ENCODE results near the gene DGKI.

DGKI gene

DNA sequence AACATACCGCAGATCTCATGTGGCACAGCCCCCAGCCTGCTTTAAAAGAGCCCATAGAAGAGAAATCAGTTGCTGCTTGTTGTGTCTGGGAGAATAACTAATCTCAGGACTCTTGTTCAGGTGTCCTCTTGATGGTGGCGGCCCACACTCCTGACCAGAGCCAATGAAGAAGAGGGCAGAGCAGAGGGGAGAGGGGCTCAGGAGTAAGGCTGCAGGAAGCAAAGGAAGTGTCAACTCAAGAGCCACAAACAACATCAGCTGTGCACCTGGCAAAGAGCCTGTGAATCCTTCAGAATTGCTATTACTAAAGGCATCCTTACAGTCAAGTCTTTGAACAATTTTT, 443.4 kb downstream of the DGKI start:
- Histone ChIP-seq H3K4me3 (ENCODE audit: low read length) (no peak overlapping the region), H3K79me2 (ENCODE audit: low read length) (no peaks in the 10 kb centered on the region), H3K9me3 (ENCODE audit: insufficient read depth, low read length) (no peaks in the 10 kb centered on the region), H2AFZ (ENCODE audit: low read depth, low read length) (no peak overlapping the region), H3K4me2 (ENCODE audit: low read length) (no peak overlapping the region), H3K4me1 (ENCODE audit: low read length) (no peaks in the 10 kb centered on the region), H3K27me3 (ENCODE audit: low read depth, low read length) (no peaks in the 10 kb centered on the region), H3K27ac (ENCODE audit: low read length) (no peak overlapping the region), H4K20me1 (ENCODE audit: insufficient read depth, low read length) (no peaks in the 10 kb centered on the region), H3K9ac (ENCODE audit: low read length) (no peak overlapping the region), H3K36me3 (replicated peaks; ENCODE audit: low read depth, low read length) (no peaks in the 10 kb centered on the region)
- TF ChIP-seq, protein P1, sequence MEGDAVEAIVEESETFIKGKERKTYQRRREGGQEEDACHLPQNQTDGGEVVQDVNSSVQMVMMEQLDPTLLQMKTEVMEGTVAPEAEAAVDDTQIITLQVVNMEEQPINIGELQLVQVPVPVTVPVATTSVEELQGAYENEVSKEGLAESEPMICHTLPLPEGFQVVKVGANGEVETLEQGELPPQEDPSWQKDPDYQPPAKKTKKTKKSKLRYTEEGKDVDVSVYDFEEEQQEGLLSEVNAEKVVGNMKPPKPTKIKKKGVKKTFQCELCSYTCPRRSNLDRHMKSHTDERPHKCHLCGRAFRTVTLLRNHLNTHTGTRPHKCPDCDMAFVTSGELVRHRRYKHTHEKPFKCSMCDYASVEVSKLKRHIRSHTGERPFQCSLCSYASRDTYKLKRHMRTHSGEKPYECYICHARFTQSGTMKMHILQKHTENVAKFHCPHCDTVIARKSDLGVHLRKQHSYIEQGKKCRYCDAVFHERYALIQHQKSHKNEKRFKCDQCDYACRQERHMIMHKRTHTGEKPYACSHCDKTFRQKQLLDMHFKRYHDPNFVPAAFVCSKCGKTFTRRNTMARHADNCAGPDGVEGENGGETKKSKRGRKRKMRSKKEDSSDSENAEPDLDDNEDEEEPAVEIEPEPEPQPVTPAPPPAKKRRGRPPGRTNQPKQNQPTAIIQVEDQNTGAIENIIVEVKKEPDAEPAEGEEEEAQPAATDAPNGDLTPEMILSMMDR (IDR thresholded peaks at IDR 0.05; ENCODE audit: low read depth, low read length): no peak
- TF ChIP-seq EZH2phosphoT487 (IDR thresholded peaks at IDR 0.05; ENCODE audit: low read depth): no peak

DNA sequence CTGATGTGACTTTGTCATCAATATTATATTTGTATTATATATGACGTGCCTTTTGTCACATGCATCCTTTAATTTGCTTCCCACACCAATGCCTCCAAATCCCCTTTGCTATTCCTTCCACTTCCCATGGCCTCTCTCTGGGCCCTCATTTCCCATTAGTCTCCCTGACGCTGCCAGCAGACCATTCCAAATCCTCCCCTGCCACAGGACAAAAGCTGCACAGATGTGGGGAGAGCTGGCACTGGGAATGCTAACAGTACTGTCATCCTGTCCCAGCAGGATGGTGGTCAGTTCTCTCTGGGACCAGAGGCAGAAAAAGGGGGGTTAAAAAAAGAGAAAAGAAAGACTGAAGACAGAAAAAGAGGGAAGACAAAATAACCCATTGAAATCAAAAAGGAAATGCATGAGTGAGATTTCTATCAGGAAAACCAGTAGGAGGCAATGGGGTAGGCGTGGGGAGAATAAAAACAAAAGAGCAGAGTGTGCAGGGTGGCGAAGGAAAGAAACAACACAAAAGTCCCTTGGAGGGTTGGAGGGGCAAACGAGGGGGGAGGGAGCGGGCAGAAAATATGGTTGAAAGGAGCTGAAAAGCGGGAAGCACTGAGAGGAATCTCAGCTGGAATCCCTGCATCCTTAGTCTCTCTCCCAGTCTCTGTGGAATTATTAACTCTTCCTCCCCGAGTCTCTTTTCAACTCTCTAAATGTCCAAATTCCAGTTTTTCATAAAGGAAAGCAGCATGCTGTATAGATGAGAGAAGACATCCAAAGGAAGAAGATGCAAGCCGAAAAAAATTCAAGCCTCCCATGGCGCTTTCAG, 444.0 kb downstream of the DGKI start:
- Histone ChIP-seq H3K4me1 (ENCODE audit: low read length) (no peaks in the 10 kb centered on the region), H3K4me2 (ENCODE audit: low read length) (no peak overlapping the region), H3K9ac (ENCODE audit: low read length) (no peak overlapping the region), H3K27ac (ENCODE audit: low read length) (no peak overlapping the region), H3K9me3 (ENCODE audit: insufficient read depth, low read length) (no peaks in the 10 kb centered on the region), H3K4me3 (ENCODE audit: low read length) (no peak overlapping the region), H4K20me1 (ENCODE audit: insufficient read depth, low read length) (no peaks in the 10 kb centered on the region), H3K27me3 (ENCODE audit: low read depth, low read length) (no peaks in the 10 kb centered on the region), H3K79me2 (ENCODE audit: low read length) (no peaks in the 10 kb centered on the region), H2AFZ (ENCODE audit: low read depth, low read length) (no peak overlapping the region), H3K36me3 (replicated peaks; ENCODE audit: low read depth, low read length) (no peaks in the 10 kb centered on the region)
- TF ChIP-seq, protein P1 (IDR thresholded peaks at IDR 0.05; ENCODE audit: low read depth, low read length): no peak
- no peak for TF ChIP-seq EZH2phosphoT487 (IDR thresholded peaks at IDR 0.05; ENCODE audit: low read depth)

DNA sequence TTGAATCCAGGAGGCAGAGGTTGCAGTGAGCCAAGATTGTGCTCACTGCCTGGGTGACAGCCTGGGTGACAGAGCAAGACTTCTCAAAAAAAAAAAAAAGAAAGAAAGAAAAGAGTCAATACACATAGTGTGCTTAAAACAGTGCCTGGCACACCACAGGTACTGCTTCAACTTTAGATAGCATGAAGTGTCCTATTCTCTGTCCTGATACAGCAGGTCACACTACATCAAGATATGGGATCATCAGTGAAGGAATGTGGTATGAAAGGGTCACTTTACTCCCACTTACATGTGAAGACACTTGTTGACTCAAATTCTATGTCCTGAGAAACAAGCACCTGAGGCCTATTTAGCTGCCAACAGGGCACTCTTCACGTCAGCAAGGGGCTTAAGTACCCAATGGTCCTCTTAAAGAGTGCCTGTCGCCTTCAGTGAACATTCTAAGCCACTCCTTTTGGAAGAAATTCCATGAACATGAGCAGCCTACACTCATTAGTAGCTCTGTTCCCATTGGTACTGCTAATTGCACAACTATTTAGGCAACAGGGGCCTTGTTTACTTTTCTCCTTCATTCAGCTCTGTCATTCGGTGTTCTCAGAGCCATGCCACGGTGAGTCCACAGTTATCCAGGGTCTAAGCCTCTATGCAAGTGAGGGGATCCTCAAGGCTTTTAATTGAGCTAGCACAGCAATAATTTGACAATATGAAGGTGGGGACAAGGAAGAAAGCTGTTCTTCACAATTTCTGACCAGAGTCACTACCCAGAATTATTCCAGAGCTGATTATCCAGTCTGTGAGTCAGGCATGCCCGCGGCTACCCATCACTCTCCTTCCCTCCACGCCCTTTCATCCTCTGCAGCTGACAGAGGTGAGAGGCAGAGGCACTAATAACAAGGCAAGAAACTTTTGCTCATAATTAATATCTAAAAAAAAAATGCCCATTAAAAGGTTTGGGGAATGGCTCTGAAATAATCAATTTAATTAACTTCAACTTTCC, 446.6 kb downstream of the DGKI start:
- Histone ChIP-seq H2AFZ (ENCODE audit: low read depth, low read length) (no peak overlapping the region), H3K9ac (ENCODE audit: low read length) (no peak overlapping the region), H3K9me3 (ENCODE audit: insufficient read depth, low read length) (no peaks in the 10 kb centered on the region), H4K20me1 (ENCODE audit: insufficient read depth, low read length) (no peaks in the 10 kb centered on the region), H3K4me2 (ENCODE audit: low read length) (no peak overlapping the region), H3K4me3 (ENCODE audit: low read length) (no peak overlapping the region), H3K27me3 (ENCODE audit: low read depth, low read length) (no peaks in the 10 kb centered on the region), H3K79me2 (ENCODE audit: low read length) (no peaks in the 10 kb centered on the region), H3K36me3 (replicated peaks; ENCODE audit: low read depth, low read length) (no peaks in the 10 kb centered on the region), H3K27ac (ENCODE audit: low read length) (no peak overlapping the region), H3K4me1 (ENCODE audit: low read length) (no peaks in the 10 kb centered on the region)
- TF ChIP-seq, protein P1 (IDR thresholded peaks at IDR 0.05; ENCODE audit: low read depth, low read length): no peak
- no peak for TF ChIP-seq EZH2phosphoT487 (IDR thresholded peaks at IDR 0.05; ENCODE audit: low read depth)

DNA sequence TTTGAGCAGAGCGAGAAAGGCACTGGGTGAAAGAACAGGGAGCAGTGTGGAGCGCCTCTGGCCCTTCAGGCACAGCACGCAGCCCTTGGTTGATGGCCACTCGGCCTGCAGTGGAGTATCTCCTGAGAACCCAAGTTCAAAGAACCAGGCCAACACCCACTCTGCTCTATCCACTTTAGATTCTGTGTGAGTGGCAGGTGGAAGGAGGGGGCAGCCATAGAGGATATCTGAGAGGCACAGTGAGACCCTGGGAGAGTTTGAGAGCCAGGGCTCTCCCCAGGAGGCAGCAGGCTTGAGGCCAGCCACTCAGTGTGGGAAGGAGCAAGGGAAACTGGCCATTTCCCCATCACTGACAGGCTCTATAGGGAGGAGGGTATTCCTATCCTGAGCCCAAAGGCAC, 450.7 kb downstream of the DGKI start:
- Histone ChIP-seq H3K36me3 (replicated peaks; ENCODE audit: low read depth, low read length) (no peaks in the 10 kb centered on the region), H3K4me3 (ENCODE audit: low read length) (no peak overlapping the region), H3K4me1 (ENCODE audit: low read length) (no peaks in the 10 kb centered on the region), H2AFZ (ENCODE audit: low read depth, low read length) (no peak overlapping the region), H3K9me3 (ENCODE audit: insufficient read depth, low read length) (no peaks in the 10 kb centered on the region), H3K9ac (ENCODE audit: low read length) (no peak overlapping the region), H3K27me3 (ENCODE audit: low read depth, low read length) (no peaks in the 10 kb centered on the region), H3K27ac (ENCODE audit: low read length) (no peak overlapping the region), H3K4me2 (ENCODE audit: low read length) (no peak overlapping the region), H3K79me2 (ENCODE audit: low read length) (no peaks in the 10 kb centered on the region), H4K20me1 (ENCODE audit: insufficient read depth, low read length) (no peaks in the 10 kb centered on the region)
- no peak for TF ChIP-seq EZH2phosphoT487 (IDR thresholded peaks at IDR 0.05; ENCODE audit: low read depth)
